HL-60 (cell line): Measurements from ENCODE around the gene NFIB.

ENCODE experiments used
- DNase-seq, 2 experiments: peaks; one replicate each; pipeline ENCODE4 v3.0.0-alpha.2; 2010 to 2020; ENCODE audit warnings: low read depth in 1 of 2, low spot score in 1 of 2
- H3K27ac ChIP-seq: fragments of 250-450 bp; sonication (Bioruptor Pico); replicated peaks from 2 replicates; pipeline ENCODE4 v1.5.1; 2020; ENCODE audit warnings: mild to moderate bottlenecking, moderate library complexity
- H3K27me3 ChIP-seq: fragments of 250-450 bp; sonication (Bioruptor Pico); 2 replicates; pipeline ENCODE4 v1.5.1; 2021; ENCODE audit warnings: mild to moderate bottlenecking, moderate library complexity; ENCODE audit not compliant: insufficient read depth, poor library complexity, severe bottlenecking
- H3K4me3 ChIP-seq: replicated peaks from 2 replicates; pipeline ENCODE4 v1.5.1; 2011; ENCODE audit warnings: mild to moderate bottlenecking, control low read depth, low read length; ENCODE audit not compliant: insufficient read depth
- CTCF ChIP-seq: IDR thresholded peaks from one replicate; pipeline ENCODE4 v1.5.1; 2011; ENCODE audit warnings: low read length, control low read depth, inconsistent platforms; ENCODE audit not compliant: insufficient read depth
- GABPA ChIP-seq: IDR thresholded peaks from 2 replicates; pipeline ENCODE4 v1.6.1; 2012; ENCODE audit warnings: low read depth
- POLR2AphosphoS5 ChIP-seq: IDR thresholded peaks from 2 replicates; pipeline ENCODE4 v1.6.1; 2012; ENCODE audit warnings: low read depth
- REST ChIP-seq: IDR thresholded peaks from 2 replicates; pipeline ENCODE4 v1.6.1; 2012; ENCODE audit warnings: low read depth; ENCODE audit not compliant: insufficient replicate concordance
- SPI1 ChIP-seq: IDR thresholded peaks from 2 replicates; pipeline ENCODE4 v1.6.1; 2012; ENCODE audit warnings: low read depth, mild to moderate bottlenecking, borderline replicate concordance

NFIB gene

GRCh38 chr9:14245901-14246525 is 67.9 kb downstream of the NFIB start:
- no peak overlapping the region for H3K27ac ChIP-seq
- no peaks in the 10 kb centered on the region for H3K27me3 ChIP-seq
- no peak for TF ChIP-seq SPI1
- TF ChIP-seq CTCF: no peak
- no peak for TF ChIP-seq POLR2AphosphoS5
- no peak for TF ChIP-seq GABPA
- DNase-seq: no peak
- H3K4me3 ChIP-seq: no peak overlapping the region

GRCh38 chr9:14243514-14244042 is 70.4 kb downstream of the NFIB start:
- TF ChIP-seq GABPA: no peak
- TF ChIP-seq POLR2AphosphoS5: no peak
- TF ChIP-seq SPI1: no peak
- TF ChIP-seq REST: no peak
- no peak for TF ChIP-seq CTCF
- H3K27me3 ChIP-seq: no peaks in the 10 kb centered on the region
- H3K4me3 ChIP-seq: no peak overlapping the region
- H3K27ac ChIP-seq: no peak overlapping the region
- DNase-seq: no peak

- Histone ChIP-seq H3K27me3 (no peaks in the 10 kb centered on the region), H3K27ac (no peak overlapping the region), H3K4me3 (no peak overlapping the region)
- DNase-seq: no peak
- TF ChIP-seq CTCF (no peak), REST (no peak), SPI1 (no peak), POLR2AphosphoS5 (no peak), GABPA (no peak)
Measured at GRCh38 chr9:14242150-14242805, 71.7 kb downstream of the NFIB start.
